ENCODE results near the gene CEP104. TPM values are rescaled to one million over a fixed set of nuclear protein-coding genes. Genes with fewer than 3 reads are reported as not detected.

CEP104 gene
- total and polyA plus RNA-seq, 2 experiments from 2014 or later = 20.5 to 32.2 TPM

GRCh38 chr1:3893190-3893589 is 36.2 kb upstream of the CEP104 start:
- Histone ChIP-seq H3K27me3 (ENCODE audit: insufficient read depth) (no peaks in the 10 kb centered on the region), H3K4me1 (ENCODE audit: insufficient read depth) (no peaks in the 10 kb centered on the region), H4K20me1 (replicated peaks; ENCODE audit: insufficient read depth) (peaks cover 17% of the 10 kb centered on the region; the same call in 1 of the 2 replicates), H3K27ac (ENCODE audit: low read depth) (no peak overlapping the region), H3K36me3 (ENCODE audit: insufficient read depth) (peaks cover 12% of the 10 kb centered on the region), H3K4me3 (no peak overlapping the region), H3F3A (replicated peaks; ENCODE audit: low read depth) (no peaks in the 10 kb centered on the region), H3K79me2 (replicated peaks; ENCODE audit: insufficient read depth) (peaks cover 54% of the 10 kb centered on the region), H2AFZ (no peak overlapping the region), H3K9me2 (ENCODE audit: insufficient read depth) (no peaks in the 10 kb centered on the region), H3K4me2 (no peak overlapping the region)
- no peak for DNase-seq (ENCODE audit: low spot score)
- peaks cover 4% of the 10 kb centered on the region for H3K27me3 Mint-ChIP-seq (ENCODE audit: insufficient read depth, low read depth, poor library complexity)
- H3K27ac Mint-ChIP-seq = no peak overlapping the region
- TF ChIP-seq ETS1 (IDR thresholded peaks at IDR 0.05) = no peak
- no peak for TF ChIP-seq ZNF462 (CRISPR knock-in tag; IDR thresholded peaks at IDR 0.05)
- TF ChIP-seq ZNF331 (CRISPR knock-in tag; IDR thresholded peaks at IDR 0.05; ENCODE audit: low read depth) = no peak
- no peak for TF ChIP-seq POLR2AphosphoS5 (IDR thresholded peaks at IDR 0.05; ENCODE audit: low read depth)
- no peak for TF ChIP-seq EZH2 (IDR thresholded peaks at IDR 0.05; ENCODE audit: low read depth, unreplicated experiment)
- TF ChIP-seq CREB1 (CRISPR knock-in tag; IDR thresholded peaks at IDR 0.05; ENCODE audit: low read depth) = no peak
- no peak for TF ChIP-seq EZH2phosphoT487 (IDR thresholded peaks at IDR 0.05; ENCODE audit: unreplicated experiment)
- no peak for TF ChIP-seq JUNB (IDR thresholded peaks at IDR 0.05; ENCODE audit: unreplicated experiment)
- TF ChIP-seq STAT1 (IDR thresholded peaks at IDR 0.05; ENCODE audit: unreplicated experiment) = no peak
- TF ChIP-seq CTCF (conservative IDR thresholded peaks at IDR 0.05; ENCODE audit: low read depth in 2 of 2) = no peak
- TF ChIP-seq ZNF114 (CRISPR knock-in tag; IDR thresholded peaks at IDR 0.05) = no peak
- TF ChIP-seq NANOG (IDR thresholded peaks at IDR 0.05; ENCODE audit: borderline replicate concordance) = no peak
- no peak for TF ChIP-seq REST (IDR thresholded peaks at IDR 0.05; ENCODE audit: unreplicated experiment)
- ATAC-seq = no peak
- no peak overlapping the region for H3K4me3 Mint-ChIP-seq
- H3K4me1 Mint-ChIP-seq = peaks cover 4% of the 10 kb centered on the region; the same call in 1 of the 3 replicates
- H3K36me3 Mint-ChIP-seq (ENCODE audit: low read depth) = peaks cover 34% of the 10 kb centered on the region
- H3K9me3 Mint-ChIP-seq = peaks cover 5% of the 10 kb centered on the region; the same call in 2 of the 3 replicates

Measured in GM23338 (cell line).